Lower lobe of right lung (tissue), 2 donors: ENCODE data around the gene PHF21A. TPM values are rescaled to one million over a fixed set of nuclear protein-coding genes. Genes with fewer than 3 reads are reported as not detected.

Experiments
- ATAC-seq, 2 donors: fragments of 200-7000 bp; cut with Tn5 transposase; one replicate each; pipeline ENCODE4 v1.9.1; 2020 to 2022; ENCODE audit warnings: mild to moderate bottlenecking in 2 of 2, moderate library complexity in 2 of 2
- DNase-seq: peaks from one replicate; pipeline ENCODE4 v3.0.0-alpha.2; 2020
- H3K27ac ChIP-seq: fragments of 200-600 bp; one replicate; pipeline ENCODE4 v1.8.0; 2022
- H3K27me3 ChIP-seq: fragments of 200-600 bp; one replicate; pipeline ENCODE4 v1.8.0; 2022; ENCODE audit warnings: low read depth
- H3K36me3 ChIP-seq: fragments of 200-600 bp; one replicate; pipeline ENCODE4 v1.8.0; 2022; ENCODE audit warnings: mild to moderate bottlenecking
- H3K4me1 ChIP-seq: fragments of 200-600 bp; one replicate; pipeline ENCODE4 v1.8.0; 2022
- H3K4me3 ChIP-seq: fragments of 200-600 bp; one replicate; pipeline ENCODE4 v1.8.0; 2022; ENCODE audit warnings: mild to moderate bottlenecking
- H3K9me3 ChIP-seq: fragments of 200-600 bp; one replicate; pipeline ENCODE4 v1.8.0; 2022
- intact Hi-C: fragments of 100-400 bp; cut with DNase I; formaldehyde crosslinking; loops from one replicate; pipeline ENCODE4 v1.11.0; 2022
- total RNA-seq: library from RNA; stranded (reverse); fragmentation: NEBNext Ultra II Directional; extraction: Animal tissue kit (Norgen Biotek cat#: 25700); gene quantifications from one replicate; pipeline ENCODE4 v1.2.1, GENCODE V29; 2021
- TF ChIP-seq, protein P1 (sequence below): fragments of 200-600 bp; IDR thresholded peaks from one replicate; pipeline ENCODE4 v1.8.0; 2022; ENCODE audit warnings: antibody characterized with exemption, mild to moderate bottlenecking
- donor health status: DM: no; HTN: yes; CAD: no; lungs with severe emphysema.

PHF21A gene
- total RNA-seq, 1 donor from 2014 or later, result 48.4 TPM

- TF ChIP-seq, protein P1, sequence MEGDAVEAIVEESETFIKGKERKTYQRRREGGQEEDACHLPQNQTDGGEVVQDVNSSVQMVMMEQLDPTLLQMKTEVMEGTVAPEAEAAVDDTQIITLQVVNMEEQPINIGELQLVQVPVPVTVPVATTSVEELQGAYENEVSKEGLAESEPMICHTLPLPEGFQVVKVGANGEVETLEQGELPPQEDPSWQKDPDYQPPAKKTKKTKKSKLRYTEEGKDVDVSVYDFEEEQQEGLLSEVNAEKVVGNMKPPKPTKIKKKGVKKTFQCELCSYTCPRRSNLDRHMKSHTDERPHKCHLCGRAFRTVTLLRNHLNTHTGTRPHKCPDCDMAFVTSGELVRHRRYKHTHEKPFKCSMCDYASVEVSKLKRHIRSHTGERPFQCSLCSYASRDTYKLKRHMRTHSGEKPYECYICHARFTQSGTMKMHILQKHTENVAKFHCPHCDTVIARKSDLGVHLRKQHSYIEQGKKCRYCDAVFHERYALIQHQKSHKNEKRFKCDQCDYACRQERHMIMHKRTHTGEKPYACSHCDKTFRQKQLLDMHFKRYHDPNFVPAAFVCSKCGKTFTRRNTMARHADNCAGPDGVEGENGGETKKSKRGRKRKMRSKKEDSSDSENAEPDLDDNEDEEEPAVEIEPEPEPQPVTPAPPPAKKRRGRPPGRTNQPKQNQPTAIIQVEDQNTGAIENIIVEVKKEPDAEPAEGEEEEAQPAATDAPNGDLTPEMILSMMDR, result no peak
- ATAC-seq, result no peak
- H3K4me1 ChIP-seq, result peaks cover 27% of the 10 kb centered on the region
- no peak overlapping the region for H3K27ac ChIP-seq
- no peak for DNase-seq
- intact Hi-C loops, result no loop called here
- H3K27me3 ChIP-seq, result no peaks in the 10 kb centered on the region
- no peaks in the 10 kb centered on the region for H3K36me3 ChIP-seq
- H3K4me3 ChIP-seq, result no peak overlapping the region
- no peaks in the 10 kb centered on the region for H3K9me3 ChIP-seq
Measured at GRCh38 chr11:46048198-46048597, 73.1 kb downstream of the PHF21A start.

DNA sequence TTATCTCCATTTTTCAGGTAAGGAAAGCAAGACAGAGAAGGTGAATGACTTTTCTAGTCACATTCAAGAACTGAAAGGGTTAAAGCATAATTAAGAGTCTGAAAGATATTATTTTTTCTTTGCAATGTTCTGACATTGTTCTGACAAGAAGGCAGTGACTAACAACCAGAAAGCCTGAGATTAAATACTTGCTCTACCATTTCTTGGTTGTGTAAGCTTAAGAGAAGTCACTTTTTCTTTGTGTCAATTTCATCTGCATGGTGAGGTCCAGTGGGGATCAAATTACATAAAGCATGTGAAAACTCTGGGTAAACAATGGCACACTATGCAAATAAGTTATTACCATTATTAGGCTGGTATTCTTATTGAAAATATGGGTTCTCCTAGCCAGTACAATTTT is 73.7 kb downstream of the PHF21A start:
- TF ChIP-seq, protein P1, result no peak
- peaks cover 27% of the 10 kb centered on the region for H3K4me1 ChIP-seq
- no peak overlapping the region for H3K4me3 ChIP-seq

GRCh38 chr11:46045811-46046210 is 75.4 kb downstream of the PHF21A start:
- Histone ChIP-seq H3K27ac (no peak overlapping the region), H3K4me1 (peaks cover 23% of the 10 kb centered on the region), H3K9me3 (no peaks in the 10 kb centered on the region), H3K36me3 (no peaks in the 10 kb centered on the region), H3K4me3 (no peak overlapping the region), H3K27me3 (no peaks in the 10 kb centered on the region)
- TF ChIP-seq, protein P1, result no peak
- no peak for ATAC-seq
- no peak for DNase-seq
- intact Hi-C loops, result no loop called here

More for the DNA sequence above, 73.7 kb downstream of the PHF21A start:
- intact Hi-C loops, result no loop called here
- Histone ChIP-seq H3K27ac (no peak overlapping the region), H3K27me3 (no peaks in the 10 kb centered on the region), H3K36me3 (no peaks in the 10 kb centered on the region), H3K9me3 (no peaks in the 10 kb centered on the region)
- ATAC-seq (no peak), DNase-seq (no peak)

GRCh38 chr11:46044601-46045000 is 76.7 kb downstream of the PHF21A start:
- TF ChIP-seq, protein P1, result no peak
- H3K4me1 ChIP-seq, result peaks cover 25% of the 10 kb centered on the region
- intact Hi-C loops, result no loop called here
- no peaks in the 10 kb centered on the region for H3K27me3 ChIP-seq
- ATAC-seq, result no peak
- H3K9me3 ChIP-seq, result no peaks in the 10 kb centered on the region
- no peaks in the 10 kb centered on the region for H3K36me3 ChIP-seq
- no peak overlapping the region for H3K27ac ChIP-seq
- DNase-seq, result no peak
- H3K4me3 ChIP-seq, result no peak overlapping the region

- TF ChIP-seq, protein P1, result no peak
- H3K27ac ChIP-seq, result no peak overlapping the region
- no peaks in the 10 kb centered on the region for H3K27me3 ChIP-seq
- ATAC-seq (no peak), DNase-seq (no peak)
- H3K9me3 ChIP-seq, result no peaks in the 10 kb centered on the region
- H3K4me1 ChIP-seq, result peaks cover 18% of the 10 kb centered on the region
- intact Hi-C loops, result no loop called here
- no peaks in the 10 kb centered on the region for H3K36me3 ChIP-seq
- no peak overlapping the region for H3K4me3 ChIP-seq
Measured at GRCh38 chr11:46039990-46040389, 81.3 kb downstream of the PHF21A start.

- Histone ChIP-seq H3K9me3 (no peaks in the 10 kb centered on the region), H3K4me1 (peaks cover 12% of the 10 kb centered on the region), H3K27ac (no peak overlapping the region), H3K4me3 (no peak overlapping the region), H3K36me3 (no peaks in the 10 kb centered on the region), H3K27me3 (no peaks in the 10 kb centered on the region)
- TF ChIP-seq, protein P1, result no peak
- no peak for DNase-seq
- no peak for ATAC-seq
- intact Hi-C loops, result no loop called here
Measured at GRCh38 chr11:46038529-46038928, 82.7 kb downstream of the PHF21A start.
